ENCODE results near the gene RCE1.
A peak's percentile ranks its signal among the peaks of the same experiment; 100 is the strongest.

The RCE1 gene

GRCh38 chr11:66845143-66845875, 2.1 kb downstream of the RCE1 start:
- no peak for DNase-seq

DNA sequence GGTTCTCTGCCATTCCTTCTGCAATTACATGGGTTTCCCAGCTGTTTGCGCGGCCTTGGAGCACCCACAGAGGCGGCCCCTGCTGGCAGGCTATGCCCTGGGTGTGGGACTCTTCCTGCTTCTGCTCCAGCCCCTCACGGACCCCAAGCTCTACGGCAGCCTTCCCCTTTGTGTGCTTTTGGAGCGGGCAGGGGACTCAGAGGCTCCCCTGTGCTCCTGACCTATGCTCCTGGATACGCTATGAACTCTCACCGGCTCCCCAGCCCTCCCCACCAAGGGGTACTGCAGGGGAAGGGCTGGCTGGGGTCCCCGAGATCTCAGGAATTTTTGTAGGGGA, 2.6 kb downstream of the RCE1 start:
- DNase-seq, result no peak

GRCh38 chr11:66846671-66847091, 3.4 kb downstream of the RCE1 start:
- DNase-seq, result no peak

DNA sequence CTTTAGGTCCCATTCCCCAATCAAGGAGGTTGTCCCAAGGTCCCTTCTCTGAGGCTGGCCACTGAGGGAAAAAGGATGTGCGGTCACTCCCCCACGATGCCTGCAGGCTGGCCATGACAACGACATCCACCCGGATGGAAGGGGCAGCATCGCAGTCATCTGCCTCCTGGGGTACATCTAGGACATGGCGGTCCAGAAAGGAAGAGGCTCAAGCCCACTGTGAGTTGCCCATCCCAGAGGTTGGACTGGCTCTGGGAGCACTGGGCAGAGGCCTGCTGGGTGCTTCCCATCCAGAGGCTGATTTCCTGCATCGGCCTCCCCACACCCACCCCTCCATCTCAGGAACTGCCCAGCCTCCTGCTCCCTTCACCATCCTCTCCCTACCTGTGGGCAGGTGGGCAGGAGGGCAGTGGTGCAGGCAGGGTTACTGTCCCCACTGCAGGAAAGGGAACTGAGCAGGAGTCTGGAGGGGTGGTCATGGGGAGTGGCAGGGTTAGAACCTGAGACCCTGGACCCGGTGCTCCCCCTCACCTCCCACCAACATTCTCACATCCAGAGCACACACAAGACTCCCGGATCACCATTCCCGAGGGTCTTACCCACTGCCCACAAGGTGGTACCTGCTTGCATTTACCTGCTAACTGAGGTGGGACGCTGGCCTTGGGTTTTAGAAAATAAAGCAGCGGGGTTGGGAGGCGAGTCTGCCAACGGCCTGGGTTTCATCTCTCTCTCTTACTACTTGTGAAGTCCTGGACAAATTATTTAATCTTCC, 4.4 kb downstream of the RCE1 start:
- DNase-seq, result no peak

- DNase-seq, result no peak
Observed at GRCh38 chr11:66848671-66849500, 5.6 kb downstream of the RCE1 start.

- DNase-seq, result no peak
Observed at GRCh38 chr11:66849501-66850234, 6.4 kb downstream of the RCE1 start.

DNA sequence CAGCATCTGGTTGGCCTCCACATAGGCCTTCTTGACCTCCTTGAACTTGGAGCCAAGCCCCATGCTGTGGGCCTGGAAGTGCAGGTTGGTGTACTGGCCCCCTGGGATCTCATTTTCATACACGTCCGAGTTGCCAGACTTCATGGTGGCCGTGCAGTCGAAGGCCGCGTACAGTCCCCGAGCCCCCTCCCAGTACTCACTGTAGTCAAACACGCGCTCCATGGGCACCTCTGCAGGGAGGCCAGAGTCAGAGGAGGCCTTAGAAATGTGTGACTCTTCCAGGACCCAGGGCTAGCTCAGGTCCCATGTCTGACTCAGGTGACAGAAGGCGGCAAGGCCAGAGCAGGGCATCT, 7.0 kb downstream of the RCE1 start:
- DNase-seq, result no peak

DNA sequence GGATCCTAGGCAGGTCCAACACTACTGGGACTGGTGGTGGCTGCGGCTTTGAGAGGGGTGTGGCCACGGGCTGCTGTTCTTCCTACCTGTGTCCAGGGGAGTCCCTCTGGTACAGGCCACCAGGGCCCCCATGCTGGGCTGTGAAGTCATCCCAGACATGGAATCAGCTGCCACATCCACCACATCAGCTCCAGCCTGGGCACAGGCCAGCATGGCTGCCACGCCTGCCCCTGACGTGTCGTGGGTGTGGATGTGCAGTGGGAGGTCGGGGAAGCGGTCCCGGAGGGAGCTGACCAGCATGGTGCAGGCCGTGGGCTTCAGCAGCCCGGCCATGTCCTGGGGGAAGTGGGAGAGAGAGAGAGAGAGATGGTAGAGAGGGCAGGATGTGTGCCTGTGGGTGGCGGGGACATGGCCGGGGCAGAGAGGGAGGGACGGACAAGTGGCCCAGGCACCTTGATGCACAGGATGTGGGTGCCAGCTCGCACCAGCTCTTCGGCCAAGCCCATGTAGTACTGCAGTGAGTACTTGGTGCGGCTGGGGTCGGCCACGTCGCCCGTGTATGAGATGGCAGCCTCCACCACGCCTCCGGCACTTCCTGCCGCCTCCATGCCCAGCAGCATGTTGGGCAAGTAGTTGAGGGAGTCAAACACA, 7.5 kb downstream of the RCE1 start:
- no peak for DNase-seq

DNA sequence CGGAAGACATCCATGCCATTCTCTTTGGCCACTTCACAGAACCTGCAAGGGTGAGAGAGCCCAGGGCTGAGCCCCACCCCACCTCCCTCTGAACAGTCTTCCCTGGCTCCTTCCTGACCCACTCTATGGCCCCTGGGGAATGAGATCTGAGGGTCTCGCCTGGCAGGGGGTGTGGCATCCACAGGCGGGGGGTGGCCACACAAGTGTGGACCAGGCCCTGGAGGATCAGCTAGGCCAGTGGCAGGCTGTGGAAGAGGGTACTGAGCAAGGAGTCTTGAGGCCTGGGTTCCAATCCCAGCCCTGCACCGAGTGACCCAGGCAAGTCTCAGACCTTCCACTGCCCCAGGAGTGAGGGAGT, 8.0 kb downstream of the RCE1 start:
- no peak for DNase-seq

- no peak for DNase-seq
Observed at GRCh38 chr11:66851698-66852465, 8.6 kb downstream of the RCE1 start.

- no peak for DNase-seq
Observed at GRCh38 chr11:66852466-66853241, 9.4 kb downstream of the RCE1 start.

- no peak for DNase-seq
Observed at GRCh38 chr11:66853242-66854229, 10.3 kb downstream of the RCE1 start.

GRCh38 chr11:66854231-66854661, 11.0 kb downstream of the RCE1 start:
- no peak for DNase-seq

GRCh38 chr11:66854729-66855211, 11.5 kb downstream of the RCE1 start:
- no peak for DNase-seq

DNA sequence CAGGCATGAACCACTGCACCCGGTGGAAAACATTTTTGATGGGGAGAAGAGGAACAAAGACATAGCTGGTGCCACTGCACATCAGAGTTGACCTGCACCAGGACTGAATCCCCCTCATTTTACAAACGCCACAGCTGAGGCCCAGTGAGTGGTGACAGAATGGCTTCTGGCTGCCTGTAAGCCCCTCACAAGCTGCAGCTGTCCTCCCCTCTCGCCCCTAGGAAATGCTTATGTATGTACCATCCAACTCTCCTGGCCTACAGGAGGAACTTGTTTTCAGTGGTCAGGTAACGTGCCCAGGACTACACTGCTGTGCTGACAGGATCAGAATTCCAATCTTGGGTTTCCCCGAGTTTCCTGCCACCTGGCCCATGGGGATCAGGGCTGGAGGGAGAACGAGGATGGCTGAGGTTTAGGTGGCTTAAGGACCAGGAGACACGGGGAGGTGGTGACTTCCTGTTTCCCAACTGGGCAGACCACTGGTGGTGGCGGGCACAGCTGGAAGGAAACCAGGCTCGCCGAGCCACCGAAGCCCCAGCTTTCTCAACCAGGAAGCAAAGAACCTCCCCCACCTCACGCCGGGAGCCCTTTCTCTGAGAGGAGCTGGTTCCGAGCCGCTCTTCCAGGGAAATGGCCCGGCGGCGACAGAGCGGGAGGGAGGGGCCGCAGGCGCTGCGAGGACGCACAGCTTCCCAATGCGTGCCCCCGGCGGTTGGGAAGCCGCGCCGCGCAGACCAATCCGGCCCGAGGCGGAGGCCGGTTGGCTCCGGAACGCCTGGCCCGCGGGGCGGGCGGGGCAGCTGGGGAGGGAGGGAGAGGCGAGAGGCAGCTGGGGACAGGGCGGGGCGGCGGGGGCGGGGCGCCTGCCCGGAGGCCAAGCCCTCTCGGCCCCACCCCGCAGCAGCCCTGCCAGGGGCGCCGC, 12.6 kb downstream of the RCE1 start:
- peak; percentile 70 for DNase-seq

GRCh38 chr11:66856496-66857233, 13.4 kb downstream of the RCE1 start, which contains the start of gene LRFN4:
LRFN4 (plus strand) TSS chr11:66857064; CDS start chr11:66857745, 681 bp downstream.
- DNase-seq, result peak; percentile 46

- no peak for DNase-seq
Observed at GRCh38 chr11:66857234-66857926, 14.1 kb downstream of the RCE1 start.

Measured in activated gamma-delta T cell treated with Interleukin-2 at 50 U/mL for 16 hours (primary cell).